ENCODE data around the gene DTNA. TPM values are rescaled to one million over a fixed set of nuclear protein-coding genes. Genes with fewer than 3 reads are reported as not detected.

Gene DTNA
- total RNA-seq, 1 experiment from 2014 or later = 9.6 TPM

DNA sequence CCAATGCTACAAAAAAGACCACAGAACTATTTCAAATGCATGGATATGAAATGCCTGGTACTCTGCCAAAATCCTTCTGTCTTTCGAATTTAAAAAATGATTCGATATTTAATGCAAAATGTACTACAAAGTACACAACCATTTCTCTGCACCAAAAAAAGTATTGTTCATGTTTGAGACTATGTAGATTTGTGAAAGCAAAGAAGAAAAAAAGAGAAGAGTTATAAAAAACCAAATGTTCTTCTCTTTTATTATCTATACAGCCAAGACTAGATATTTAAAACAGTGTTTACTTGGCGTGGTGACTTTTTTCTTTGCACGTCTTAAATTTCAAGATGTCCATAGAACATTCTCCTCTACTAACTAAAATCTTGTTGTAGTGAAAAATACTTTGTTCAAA lies 89.2 kb downstream of the DTNA start (continued):
- no peak for TF ChIP-seq REST (IDR thresholded peaks at IDR 0.05; ENCODE audit: low read depth)
- TF ChIP-seq ZBTB33 (IDR thresholded peaks at IDR 0.05; ENCODE audit: extremely low read depth, insufficient replicate concordance, low read length) = no peak
- no peak for TF ChIP-seq ATF3 (IDR thresholded peaks at IDR 0.05)

GRCh38 chr18:34800381-34800780 lies 90.3 kb downstream of the DTNA start:
- CTCF ChIA-PET = no interaction called here
- no peaks in the 10 kb centered on the region for H3K9me3 ChIP-seq (ENCODE audit: control insufficient read depth in 1 of 2, insufficient read depth in 1 of 2, low read depth in 1 of 2, low read length in 2 of 2)
- POLR2A ChIA-PET = no interaction called here
- H3K27ac ChIP-seq (ENCODE audit: low read depth, low read length) = no peak overlapping the region
- no peak for ATAC-seq
- H2AFZ ChIP-seq (ENCODE audit: low read depth, low read length, poor library complexity, severe bottlenecking) = no peak overlapping the region
- no peak overlapping the region for H3K4me3 ChIP-seq (replicated peaks in 1 of 2; ENCODE audit: low read depth in 1 of 2, low read length in 2 of 2)
- H4K20me1 ChIP-seq (ENCODE audit: insufficient read depth) = no peaks in the 10 kb centered on the region
- H3K27me3 ChIP-seq (ENCODE audit: insufficient read depth, low read length) = no peaks in the 10 kb centered on the region
- no peak overlapping the region for H3K9ac ChIP-seq (ENCODE audit: low read length)
- H3K9me2 ChIP-seq (ENCODE audit: insufficient read depth) = no peaks in the 10 kb centered on the region
- H3K4me2 ChIP-seq (ENCODE audit: low read length) = no peak overlapping the region
- intact Hi-C loops (cut with micrococcal nuclease) = no loop called here
- BruUV-seq (replicated peaks) = no TSS peak
- no peaks in the 10 kb centered on the region for H3K79me2 ChIP-seq (ENCODE audit: insufficient read depth, low read length)
- DNase-seq (ENCODE audit: low read depth, low spot score) = no peak
- no peaks in the 10 kb centered on the region for H3K36me3 ChIP-seq (ENCODE audit: control insufficient read depth in 1 of 2, insufficient read depth in 2 of 2, low read length in 2 of 2)
- peaks cover 0 to 5% of the 10 kb centered on the region in 2 experiments; a peak in 1 of 4 replicates for H3K4me1 ChIP-seq (ENCODE audit: control insufficient read depth in 1 of 2, insufficient read depth in 2 of 2, low read length in 2 of 2)
- RAD21 ChIA-PET (ENCODE audit: low non-redundant PET in 1 of 2, low total read pairs in 2 of 2, uncharacterized antibody in 2 of 2, unreplicated experiment in 2 of 2) = no interaction called here
- TF ChIP-seq SP1 (IDR thresholded peaks at IDR 0.05; ENCODE audit: low read depth) (no peak), REST (IDR thresholded peaks at IDR 0.05; ENCODE audit: low read depth) (no peak), ATF3 (IDR thresholded peaks at IDR 0.05) (no peak), EZH2phosphoT487 (IDR thresholded peaks at IDR 0.05; ENCODE audit: borderline replicate concordance) (no peak), JUND (IDR thresholded peaks at IDR 0.05) (no peak), EZH2 (IDR thresholded peaks at IDR 0.05) (no peak), CBX3 (IDR thresholded peaks at IDR 0.05; ENCODE audit: low read depth) (no peak), SRF (IDR thresholded peaks at IDR 0.05; ENCODE audit: low read depth) (no peak), YY1 (IDR thresholded peaks at IDR 0.05; ENCODE audit: extremely low read depth, insufficient replicate concordance, low read depth, low read length) (no peak), ZFX (IDR thresholded peaks at IDR 0.05) (no peak), POLR2AphosphoS5 (IDR thresholded peaks at IDR 0.05; ENCODE audit: low read depth, low read length) (no peak), FOSL1 (IDR thresholded peaks at IDR 0.05; ENCODE audit: low read depth) (no peak), CEBPB (IDR thresholded peaks at IDR 0.05; ENCODE audit: low read depth) (no peak), TCF7L2 (IDR thresholded peaks at IDR 0.05; ENCODE audit: borderline replicate concordance, extremely low read depth, insufficient read depth, insufficient read length) (no peak), SIN3A (IDR thresholded peaks at IDR 0.05; ENCODE audit: low read depth) (no peak)

Data from HCT116 (cell line).